ENCODE data around the gene PPARA.
"Not testable (repeated sequence)": the region's sequence is repeated elsewhere in the genome, so short reads cannot be mapped to it uniquely, and the experiment has no call there.

Gene PPARA

GRCh38 chr22:46246178-46246577 lies 95.9 kb downstream of the PPARA start:
- no peak for DNase-seq (ENCODE audit: low spot score)

DNA sequence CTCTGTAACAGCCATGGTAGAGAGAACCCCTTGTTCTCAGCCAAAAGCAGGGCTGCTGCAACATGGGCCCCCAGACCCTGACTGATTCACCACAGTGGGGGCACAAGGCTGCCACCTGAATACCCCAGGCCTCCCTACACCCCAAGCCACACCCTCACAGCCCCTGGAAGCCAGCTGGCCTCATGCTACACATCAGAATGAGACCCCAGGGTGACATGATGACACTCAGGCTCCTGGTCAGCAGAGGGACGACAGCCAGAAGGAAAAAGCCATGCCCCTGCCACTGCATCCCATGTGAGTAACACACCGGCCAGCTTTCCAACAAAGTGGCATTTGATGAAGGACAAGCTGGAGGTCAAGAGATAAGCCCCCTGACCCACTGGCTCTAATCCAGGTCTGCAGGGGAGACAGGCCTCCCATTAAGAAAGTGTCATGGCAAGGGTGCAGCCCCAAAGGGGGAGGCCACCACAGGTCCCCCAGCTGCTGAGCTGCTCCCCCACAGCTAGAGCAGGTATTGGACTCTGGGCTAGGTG lies 97.2 kb downstream of the PPARA start:
- DNase-seq (ENCODE audit: low spot score), result no peak

- DNase-seq (ENCODE audit: low spot score), result peak; percentile 84
These were observed 99.9 kb downstream of the PPARA start, which contains the start of gene CDPF1 for GRCh38 chr22:46250035-46250782. TSS of gene CDPF1 (minus strand) at chr22:46250293. CDS start at chr22:46248284, 2,009 bp downstream.

GRCh38 chr22:46250783-46251125 lies 100.4 kb downstream of the PPARA start:
- DNase-seq (ENCODE audit: low spot score), result no peak

DNA sequence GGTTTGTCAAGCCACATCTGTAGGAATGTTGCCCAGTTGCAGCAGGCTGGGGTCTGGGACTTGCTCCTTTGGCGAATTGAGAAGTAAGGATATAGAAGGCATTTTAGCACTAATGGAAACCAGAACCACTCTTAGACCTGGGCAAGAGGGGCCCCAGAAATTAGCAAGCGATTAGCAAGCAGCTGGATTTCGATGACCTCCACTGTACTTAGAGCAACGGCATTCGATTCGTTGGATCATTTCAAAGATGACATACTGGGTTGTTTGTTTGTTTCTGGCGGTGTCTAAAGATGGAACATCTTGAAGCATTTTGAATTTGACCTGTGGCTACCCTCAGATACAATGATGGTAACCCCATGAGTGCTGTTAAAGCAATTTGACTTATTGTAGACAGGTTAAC lies 100.9 kb downstream of the PPARA start:
- DNase-seq (ENCODE audit: low spot score), result no peak

DNA sequence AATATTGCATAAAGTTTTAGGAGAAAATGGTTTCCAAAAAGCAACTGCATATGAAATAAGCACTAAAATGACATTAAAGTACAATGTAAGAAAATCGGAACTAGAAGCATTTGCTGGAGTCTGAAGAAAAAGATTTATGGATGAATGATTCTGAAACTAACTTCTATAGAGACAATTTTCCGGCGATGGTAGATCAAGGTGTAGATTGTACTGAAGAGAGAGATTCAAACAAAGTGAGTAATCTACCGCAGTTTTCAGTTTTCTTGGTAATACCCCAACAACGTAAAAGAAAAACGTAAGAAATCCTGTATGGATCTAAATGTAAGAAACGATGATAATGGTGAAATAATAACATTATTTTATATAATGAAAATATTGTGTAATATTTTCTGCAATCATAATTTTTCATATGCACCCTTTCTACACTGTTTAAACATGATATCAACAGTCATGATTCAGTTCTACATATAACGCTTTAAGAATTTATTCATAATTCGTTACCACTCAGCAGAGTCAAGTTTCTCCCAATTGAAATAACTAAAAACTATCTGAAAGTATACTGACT lies 101.6 kb downstream of the PPARA start:
- no peak for DNase-seq (ENCODE audit: low spot score)

DNA sequence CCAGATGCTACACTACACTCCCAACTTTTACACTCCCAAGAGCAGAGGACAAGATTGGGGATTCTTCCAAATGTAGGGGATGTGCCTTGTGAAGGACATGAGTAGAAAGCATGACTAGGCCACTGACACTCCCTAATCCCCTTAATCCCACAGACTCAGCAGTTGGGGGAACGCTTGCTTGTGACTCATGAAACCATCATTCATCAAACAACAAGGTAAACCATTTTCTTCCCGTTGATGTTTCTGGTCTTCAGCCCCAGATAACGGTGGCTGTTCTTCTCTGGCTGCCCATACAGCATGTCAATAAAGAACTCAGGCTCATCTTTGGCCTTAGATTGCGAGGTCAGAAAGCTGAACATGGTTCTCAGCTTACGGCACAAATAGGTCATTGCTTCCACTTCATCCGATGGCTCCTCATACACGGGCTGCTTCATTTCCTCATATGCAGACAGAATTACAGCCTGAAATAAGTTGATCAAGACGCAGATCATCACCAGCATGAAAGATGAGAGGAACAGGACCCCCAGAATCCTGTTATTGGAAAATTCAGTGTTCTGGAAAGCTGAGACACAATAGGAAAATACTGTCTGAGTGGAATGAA lies 106.1 kb downstream of the PPARA start:
- DNase-seq (ENCODE audit: low spot score), result no peak

- DNase-seq (ENCODE audit: low spot score), result no peak
These were observed 109.0 kb downstream of the PPARA start for GRCh38 chr22:46259374-46259773.

DNA sequence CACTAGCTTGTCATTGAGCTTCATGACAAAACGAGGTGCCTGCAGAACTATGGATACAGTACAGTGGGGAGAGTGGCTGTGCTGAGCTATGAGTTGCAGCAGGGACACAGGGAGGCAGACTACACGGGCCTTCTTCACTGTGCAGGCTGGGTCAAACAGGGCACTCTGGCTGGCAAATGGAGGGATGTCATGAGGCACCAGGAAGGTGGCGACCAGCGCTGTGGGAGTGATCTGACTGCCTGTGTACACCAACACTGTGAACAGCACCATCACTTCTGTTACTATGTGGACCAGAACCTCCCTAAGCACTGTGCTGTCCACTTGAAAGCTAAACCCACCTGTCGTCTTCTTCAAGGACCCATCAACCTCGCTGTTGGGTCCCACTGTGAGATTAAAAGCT lies 109.7 kb downstream of the PPARA start:
- no peak for DNase-seq (ENCODE audit: low spot score)

GRCh38 chr22:46262449-46263215 lies 112.3 kb downstream of the PPARA start:
- no peak for DNase-seq (ENCODE audit: low spot score)

DNA sequence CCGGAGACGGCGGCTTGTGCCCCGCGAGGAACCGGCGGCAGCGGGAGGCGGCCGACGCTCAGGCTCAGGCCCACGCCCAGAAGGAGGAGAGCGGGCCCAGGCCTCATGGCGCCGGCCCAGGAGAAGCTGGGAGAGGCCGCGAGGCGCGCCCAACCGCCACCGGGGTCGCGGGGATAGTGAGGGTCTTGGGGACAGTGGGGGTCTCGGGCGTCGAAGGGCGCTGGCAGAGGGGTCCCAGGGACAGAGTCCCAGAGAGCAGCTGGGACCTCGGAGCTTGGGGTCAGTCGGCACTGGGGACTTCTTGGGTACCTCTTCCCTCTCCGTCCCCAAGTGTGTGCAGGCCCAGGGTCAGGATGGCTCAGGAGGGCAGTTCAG lies 112.9 kb downstream of the PPARA start, which contains the start of gene PKDREJ:
TSS of gene PKDREJ (minus strand) at position 128 of the 375 bp plus-strand sequence. CDS start at position 107, 21 bp downstream.
- no peak for DNase-seq (ENCODE audit: low spot score)

DNA sequence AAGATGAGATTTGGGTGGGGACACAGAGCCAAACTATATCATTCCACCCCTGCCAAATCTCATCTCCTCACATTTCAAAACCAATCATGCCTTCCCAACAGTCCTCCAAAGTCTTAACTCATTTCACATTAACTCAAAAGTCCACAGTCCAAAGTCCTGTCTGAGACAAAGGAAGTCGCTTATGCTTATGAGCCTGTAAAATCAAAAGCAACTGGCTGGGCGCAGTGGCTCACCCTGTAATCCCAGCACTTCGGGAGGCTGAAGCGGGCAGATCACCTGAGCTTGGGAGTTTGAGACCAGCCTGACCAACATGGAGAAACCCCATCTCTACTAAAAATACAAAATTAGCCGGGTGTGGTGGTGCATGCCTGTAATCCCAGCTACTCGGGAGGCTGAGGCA lies 114.2 kb downstream of the PPARA start:
- DNase-seq (ENCODE audit: low spot score), result not testable (repeated sequence)

GRCh38 chr22:46265627-46266026 lies 115.3 kb downstream of the PPARA start:
- not testable (repeated sequence) for DNase-seq (ENCODE audit: low spot score)

DNA sequence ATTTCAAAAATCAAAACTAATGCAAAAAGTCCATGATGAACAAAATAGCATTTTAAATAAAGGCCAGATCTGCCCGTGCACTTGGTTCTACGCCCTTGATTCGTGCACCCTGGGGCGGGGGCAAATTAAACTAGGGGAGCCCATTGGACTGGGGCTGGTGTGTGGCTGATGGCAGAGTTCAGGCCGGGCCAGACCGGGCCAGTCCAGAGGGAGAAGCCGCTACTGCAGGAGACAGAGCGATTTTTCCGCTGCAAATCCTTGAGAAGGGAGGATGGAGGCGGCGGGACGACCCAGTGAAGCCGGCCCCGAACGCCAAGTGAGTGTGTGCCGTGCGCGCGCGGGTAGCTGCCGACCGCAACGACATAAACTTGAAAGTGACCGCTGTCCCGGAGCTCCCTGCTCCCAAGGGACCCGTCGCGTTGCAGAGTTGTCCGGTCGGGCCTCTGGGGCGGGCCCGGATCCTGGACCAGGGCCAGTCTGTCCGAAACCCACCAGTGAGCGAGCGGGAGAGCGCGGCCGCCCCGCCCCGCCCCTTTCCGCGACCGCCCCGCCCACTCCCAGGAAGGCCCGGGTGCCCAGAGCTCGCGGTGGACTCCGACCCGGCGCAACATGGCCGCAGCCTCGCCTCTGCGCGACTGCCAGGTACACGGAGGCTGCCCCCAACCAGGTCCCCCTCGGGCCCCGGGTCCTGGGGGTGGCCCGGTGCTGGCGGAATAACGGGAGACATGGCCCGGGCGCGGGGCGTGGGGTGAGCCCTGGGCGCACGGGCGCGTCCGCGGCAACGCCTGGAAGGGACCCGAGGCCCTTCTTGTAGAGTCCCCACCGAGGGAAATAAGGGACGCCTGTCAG lies 117.3 kb downstream of the PPARA start, which contains the start of gene TTC38:
TSS of gene TTC38 (plus strand) at position 578 of the 849 bp plus-strand sequence. CDS start at position 610, 32 bp downstream.
- DNase-seq (ENCODE audit: low spot score), result peak; percentile 63

GRCh38 chr22:46269564-46269963 lies 119.2 kb downstream of the PPARA start:
- DNase-seq (ENCODE audit: low spot score), result no peak

DNA sequence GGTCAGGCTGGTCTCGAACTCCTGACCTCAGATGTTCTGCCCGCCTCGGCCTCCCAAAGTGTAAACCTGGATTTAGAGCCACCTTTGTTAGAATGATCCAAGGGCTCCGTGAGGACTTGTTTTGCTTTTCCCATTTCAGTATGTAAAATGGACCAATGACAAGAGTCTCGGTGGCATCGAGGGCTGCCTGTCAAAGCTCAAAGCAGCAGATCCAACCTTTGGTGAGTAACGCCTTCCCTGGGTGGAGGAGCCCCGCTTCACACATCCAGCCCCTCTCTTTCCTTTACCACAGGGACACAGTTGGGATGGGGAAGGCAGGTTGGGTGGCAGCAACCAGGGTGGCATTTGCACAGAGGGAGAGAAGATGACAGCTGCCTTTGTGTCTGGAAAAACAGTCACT lies 121.9 kb downstream of the PPARA start:
- no peak for DNase-seq (ENCODE audit: low spot score)

DNA sequence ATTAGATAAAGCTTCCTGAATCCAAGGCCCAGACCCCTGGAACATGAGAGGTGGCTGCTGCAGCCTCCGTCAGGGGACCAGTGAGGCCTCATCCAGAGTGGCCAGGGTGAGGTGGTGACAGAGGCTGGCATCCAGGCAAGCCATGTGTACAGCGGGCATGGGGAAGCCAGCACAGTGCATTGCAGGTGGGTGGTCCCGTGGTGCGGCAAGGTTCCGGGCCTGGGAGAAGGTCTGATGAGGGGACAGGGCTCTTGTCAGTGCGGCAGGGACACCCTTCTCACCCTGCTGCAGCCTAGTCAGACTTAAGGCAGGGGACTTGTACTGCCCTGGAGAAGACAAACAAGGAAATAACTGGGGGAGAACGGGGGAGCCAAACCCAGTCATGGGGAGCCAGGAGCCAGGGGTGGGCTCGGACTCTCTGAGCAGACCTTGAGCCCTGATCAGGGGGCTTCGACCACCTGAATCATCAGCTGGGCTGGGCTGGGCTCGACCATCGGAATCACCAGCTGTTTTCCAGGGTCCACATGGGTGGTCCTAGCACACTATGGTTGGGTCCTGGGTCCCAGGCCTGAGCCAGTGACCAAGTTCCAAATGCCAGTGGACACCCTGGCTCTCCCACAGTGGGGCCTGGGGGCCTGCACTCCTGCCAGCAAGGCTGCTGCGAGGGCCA lies 122.6 kb downstream of the PPARA start:
- DNase-seq (ENCODE audit: low spot score), result no peak

DNA sequence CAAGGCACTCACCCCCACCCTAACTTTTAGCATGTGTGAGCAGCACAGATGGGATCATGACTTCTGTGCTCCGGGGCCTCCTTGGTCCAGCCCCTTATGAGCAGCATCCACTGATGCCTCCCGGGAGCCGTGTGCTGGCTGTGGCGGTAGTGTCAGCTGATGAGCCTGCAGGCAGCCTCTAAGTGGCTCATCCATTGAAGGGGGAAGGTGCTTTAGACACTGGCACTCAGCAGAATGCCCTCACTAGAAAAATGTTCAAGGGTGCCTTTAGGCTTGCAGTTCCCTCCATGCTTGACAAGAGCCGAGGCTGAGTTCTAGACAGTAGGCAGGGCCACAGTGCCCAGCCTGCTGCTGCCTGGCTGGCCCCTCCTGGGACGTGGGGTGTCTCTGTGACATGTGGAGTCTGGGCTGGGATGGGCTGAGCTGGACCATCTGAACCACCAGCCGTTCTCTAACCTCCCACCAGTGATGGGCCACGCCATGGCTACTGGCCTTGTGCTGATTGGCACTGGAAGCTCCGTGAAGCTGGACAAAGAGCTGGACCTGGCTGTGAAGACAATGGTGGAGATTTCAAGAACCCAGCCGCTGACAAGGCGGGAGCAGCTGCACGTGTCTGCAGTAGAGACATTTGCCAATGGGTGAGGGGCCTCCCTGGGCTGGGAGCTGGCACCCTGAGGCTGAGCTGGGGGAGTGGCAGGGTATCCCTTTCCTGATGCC lies 123.3 kb downstream of the PPARA start:
- no peak for DNase-seq (ENCODE audit: low spot score)

GRCh38 chr22:46274381-46274780 lies 124.1 kb downstream of the PPARA start:
- DNase-seq (ENCODE audit: low spot score), result no peak
